Measurements from ENCODE around the gene PARPBP. TPM values are rescaled to one million over a fixed set of nuclear protein-coding genes. Genes with fewer than 3 reads are reported as not detected.
"Not testable (repeated sequence)": the region's sequence is repeated elsewhere in the genome, so short reads cannot be mapped to it uniquely, and the experiment has no call there.

The PARPBP gene
- total RNA-seq, 1 experiment from 2014 or later = 23.0 TPM

- ChIA-PET CTCF (no interaction called here), POLR2A (ENCODE audit: unreplicated experiment) (interaction anchor here (0.6 kb wide), 1 partner anchor 714 kb away, joined by 4 read pairs; no protein-coding TSS in a partner anchor)
- no peaks in the 10 kb centered on the region for H3F3A ChIP-seq (ENCODE audit: low read length, unreplicated experiment)
- H4K20me1 ChIP-seq (ENCODE audit: low read length) = no peaks in the 10 kb centered on the region
- H3K9me3 ChIP-seq (ENCODE audit: low read length) = no peaks in the 10 kb centered on the region
- peak overlapping the region; percentile 98 for H3K4me3 ChIP-seq (ENCODE audit: low read length)
- intact Hi-C loops (cut with micrococcal nuclease) = loop anchor here (1.0 kb wide), 1 partner anchor 59 kb away; the partner anchor contains the start of gene WASHC3
- H3K4me2 ChIP-seq (ENCODE audit: low read length) = peak overlapping the region; percentile 94
- peak overlapping the region; percentile 96 for H3K9ac ChIP-seq (ENCODE audit: low read length)
- H3K27me3 ChIP-seq (ENCODE audit: low read length) = no peaks in the 10 kb centered on the region
- TF ChIP-seq EZH2 (IDR thresholded peaks at IDR 0.05; ENCODE audit: low read length, unreplicated experiment) (no peak), EZH2phosphoT487 (IDR thresholded peaks at IDR 0.05; ENCODE audit: borderline replicate concordance, low read length) (no peak), CTCF (conservative IDR thresholded peaks at IDR 0.05; ENCODE audit: low read depth, low read length) (no peak)
- BruUV-seq (replicated peaks) = TSS peak; percentile 73
- ATAC-seq (no peak; the same call in none of the 2 replicates), DNase-seq (no peak)
- H3K27ac ChIP-seq (ENCODE audit: low read length) = peak overlapping the region; percentile 85
- peaks cover 28% of the 10 kb centered on the region for H3K4me1 ChIP-seq (ENCODE audit: insufficient read depth, low read length)
- H3K9me2 ChIP-seq (replicated peaks; ENCODE audit: low read length) = no peaks in the 10 kb centered on the region
- peak overlapping the region; percentile 92 for H2AFZ ChIP-seq (ENCODE audit: low read length)
- peaks cover 62% of the 10 kb centered on the region for H3K79me2 ChIP-seq (ENCODE audit: low read length)
- H3K36me3 ChIP-seq (ENCODE audit: low read depth, low read length) = peaks cover 32% of the 10 kb centered on the region
These were observed 536 bp downstream of the PARPBP start for GRCh38 chr12:102120564-102120873.

DNA sequence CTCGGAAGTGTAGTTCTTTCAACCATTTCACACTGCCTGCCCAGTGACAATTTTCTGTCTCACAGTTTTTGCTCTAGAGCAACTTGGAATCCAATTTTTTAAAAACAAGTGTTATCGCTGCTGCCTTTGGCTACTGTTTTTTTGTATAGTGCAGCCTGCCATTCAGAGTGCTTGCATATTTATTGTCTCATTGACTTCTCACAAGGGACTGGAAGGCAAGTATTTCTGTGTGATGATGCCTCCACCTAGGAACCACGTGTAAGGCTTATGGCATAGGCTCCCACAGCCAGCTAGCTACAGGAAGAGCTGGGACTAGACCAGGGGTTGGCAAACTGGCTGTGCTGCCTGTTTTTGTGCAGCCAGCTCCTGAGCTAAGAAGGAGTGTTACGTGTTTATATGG is 903 bp downstream of the PARPBP start:
- Histone ChIP-seq H3K9me2 (replicated peaks; ENCODE audit: low read length) (no peaks in the 10 kb centered on the region), H4K20me1 (ENCODE audit: low read length) (no peaks in the 10 kb centered on the region), H3K9ac (ENCODE audit: low read length) (peak overlapping the region; percentile 96), H2AFZ (ENCODE audit: low read length) (peak overlapping the region; percentile 92), H3K79me2 (ENCODE audit: low read length) (peaks cover 62% of the 10 kb centered on the region), H3K27me3 (ENCODE audit: low read length) (no peaks in the 10 kb centered on the region), H3K27ac (ENCODE audit: low read length) (peak overlapping the region; percentile 85), H3F3A (ENCODE audit: low read length, unreplicated experiment) (no peaks in the 10 kb centered on the region), H3K4me1 (ENCODE audit: insufficient read depth, low read length) (peaks cover 28% of the 10 kb centered on the region), H3K36me3 (ENCODE audit: low read depth, low read length) (peaks cover 28% of the 10 kb centered on the region), H3K4me3 (ENCODE audit: low read length) (peak overlapping the region; percentile 98), H3K9me3 (ENCODE audit: low read length) (no peaks in the 10 kb centered on the region), H3K4me2 (ENCODE audit: low read length) (peak overlapping the region; percentile 94)
- no TSS peak for BruUV-seq (replicated peaks)
- ATAC-seq (peak; percentile 42), DNase-seq (peak; percentile 57)
- no peak for TF ChIP-seq EZH2 (IDR thresholded peaks at IDR 0.05; ENCODE audit: low read length, unreplicated experiment)
- no peak for TF ChIP-seq EZH2phosphoT487 (IDR thresholded peaks at IDR 0.05; ENCODE audit: borderline replicate concordance, low read length)
- no peak for TF ChIP-seq CTCF (conservative IDR thresholded peaks at IDR 0.05; ENCODE audit: low read depth, low read length)
- intact Hi-C loops (cut with micrococcal nuclease) = loop anchor here (1.0 kb wide), 1 partner anchor 60 kb away; the partner anchor contains the start of gene WASHC3
- POLR2A ChIA-PET (ENCODE audit: unreplicated experiment) = interaction anchor here (0.6 kb wide), 1 partner anchor 714 kb away, joined by 4 read pairs; no protein-coding TSS in a partner anchor
- CTCF ChIA-PET = interaction anchor here (0.6 kb wide), 1 partner anchor 181 kb away, joined by 5 read pairs; no protein-coding TSS in a partner anchor

- H3K9me2 ChIP-seq (replicated peaks; ENCODE audit: low read length); intact Hi-C loops (cut with micrococcal nuclease); ATAC-seq; POLR2A ChIA-PET (ENCODE audit: unreplicated experiment); BruUV-seq (replicated peaks); H3K9me3 ChIP-seq (ENCODE audit: low read length); H3K27me3 ChIP-seq (ENCODE audit: low read length); H3F3A ChIP-seq (ENCODE audit: low read length, unreplicated experiment); H4K20me1 ChIP-seq (ENCODE audit: low read length); DNase-seq: not testable (repeated sequence)
- H3K27ac ChIP-seq (ENCODE audit: low read length) = peak overlapping the region; percentile 85
- peak overlapping the region; percentile 92; the same call in 1 of the 2 replicates for H2AFZ ChIP-seq (ENCODE audit: low read length)
- peaks cover 28% of the 10 kb centered on the region for H3K4me1 ChIP-seq (ENCODE audit: insufficient read depth, low read length)
- H3K36me3 ChIP-seq (ENCODE audit: low read depth, low read length) = peaks cover 24% of the 10 kb centered on the region
- peaks cover 62% of the 10 kb centered on the region for H3K79me2 ChIP-seq (ENCODE audit: low read length)
- H3K4me3 ChIP-seq (ENCODE audit: low read length) = peak overlapping the region; percentile 98
- peak overlapping the region; percentile 96 for H3K9ac ChIP-seq (ENCODE audit: low read length)
- CTCF ChIA-PET = interaction anchor here (0.6 kb wide), 1 partner anchor 181 kb away, joined by 5 read pairs; no protein-coding TSS in a partner anchor
- H3K4me2 ChIP-seq (ENCODE audit: low read length) = peak overlapping the region; percentile 94
These were observed 1.3 kb downstream of the PARPBP start for GRCh38 chr12:102121328-102121727.

DNA sequence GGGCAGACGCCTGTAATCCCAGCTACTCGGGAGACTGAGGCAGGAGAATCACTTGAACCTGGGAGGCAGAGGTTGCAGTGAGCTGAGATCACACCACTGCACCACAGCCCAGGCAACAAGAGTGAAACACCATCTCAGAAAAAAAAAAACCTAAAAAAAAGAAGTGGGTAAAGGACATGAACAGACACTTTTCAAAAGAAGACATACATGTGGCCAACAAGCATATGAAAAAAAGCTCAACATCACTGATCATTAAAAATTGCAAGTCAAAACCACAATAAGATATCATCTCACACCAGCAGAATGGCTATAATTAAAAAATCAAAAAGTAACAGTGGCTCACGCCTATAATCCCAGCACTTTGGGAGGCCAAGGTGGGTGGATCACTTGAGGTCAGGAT is 10.7 kb downstream of the PARPBP start:
- H3K79me2 ChIP-seq (ENCODE audit: low read length); H3K27me3 ChIP-seq (ENCODE audit: low read length); DNase-seq; CTCF ChIA-PET; H3K9me2 ChIP-seq (replicated peaks; ENCODE audit: low read length); ATAC-seq; H2AFZ ChIP-seq (ENCODE audit: low read length); POLR2A ChIA-PET (ENCODE audit: unreplicated experiment); H3K4me2 ChIP-seq (ENCODE audit: low read length); H3F3A ChIP-seq (ENCODE audit: low read length, unreplicated experiment); H3K4me3 ChIP-seq (ENCODE audit: low read length); H3K9me3 ChIP-seq (ENCODE audit: low read length); H4K20me1 ChIP-seq (ENCODE audit: low read length); H3K27ac ChIP-seq (ENCODE audit: low read length); intact Hi-C loops (cut with micrococcal nuclease); H3K9ac ChIP-seq (ENCODE audit: low read length); H3K4me1 ChIP-seq (ENCODE audit: insufficient read depth, low read length); BruUV-seq (replicated peaks): not testable (repeated sequence)
- peaks cover 26% of the 10 kb centered on the region; the same call in 1 of the 2 replicates for H3K36me3 ChIP-seq (ENCODE audit: low read depth, low read length)

- not testable (repeated sequence) for ATAC-seq
These were observed 11.5 kb downstream of the PARPBP start for GRCh38 chr12:102131442-102131841.

More at GRCh38 chr12:102131442-102131841, 11.5 kb downstream of the PARPBP start:
- H3K27ac ChIP-seq (ENCODE audit: low read length); H3K4me2 ChIP-seq (ENCODE audit: low read length); H3K9me3 ChIP-seq (ENCODE audit: low read length); H3K9ac ChIP-seq (ENCODE audit: low read length); POLR2A ChIA-PET (ENCODE audit: unreplicated experiment); H4K20me1 ChIP-seq (ENCODE audit: low read length); H3K27me3 ChIP-seq (ENCODE audit: low read length); intact Hi-C loops (cut with micrococcal nuclease); DNase-seq; H3F3A ChIP-seq (ENCODE audit: low read length, unreplicated experiment); H3K4me3 ChIP-seq (ENCODE audit: low read length); H3K4me1 ChIP-seq (ENCODE audit: insufficient read depth, low read length); H2AFZ ChIP-seq (ENCODE audit: low read length); H3K9me2 ChIP-seq (replicated peaks; ENCODE audit: low read length); CTCF ChIA-PET; H3K79me2 ChIP-seq (ENCODE audit: low read length); BruUV-seq (replicated peaks): not testable (repeated sequence)
- H3K36me3 ChIP-seq (ENCODE audit: low read depth, low read length) = peaks cover 26% of the 10 kb centered on the region; the same call in 1 of the 2 replicates
